Measurements from ENCODE around the gene SERPING1.

The SERPING1 gene

GRCh38 chr11:57596266-57596885 lies 1.1 kb upstream of the SERPING1 start:
- Histone ChIP-seq H3K4me3 (no peak overlapping the region), H3K36me3 (no peaks in the 10 kb centered on the region), H3K4me2 (no peak overlapping the region), H3K9ac (no peak overlapping the region), H3K9me3 (no peaks in the 10 kb centered on the region), H4K20me1 (no peaks in the 10 kb centered on the region), H3K27me3 (peaks cover 12% of the 10 kb centered on the region; the same call in 1 of the 2 replicates), H3K4me1 (peaks cover 7% of the 10 kb centered on the region), H3K27ac (no peak overlapping the region)
- no peak for TF ChIP-seq Cebpa-rat (IDR thresholded peaks at IDR 0.05)

DNA sequence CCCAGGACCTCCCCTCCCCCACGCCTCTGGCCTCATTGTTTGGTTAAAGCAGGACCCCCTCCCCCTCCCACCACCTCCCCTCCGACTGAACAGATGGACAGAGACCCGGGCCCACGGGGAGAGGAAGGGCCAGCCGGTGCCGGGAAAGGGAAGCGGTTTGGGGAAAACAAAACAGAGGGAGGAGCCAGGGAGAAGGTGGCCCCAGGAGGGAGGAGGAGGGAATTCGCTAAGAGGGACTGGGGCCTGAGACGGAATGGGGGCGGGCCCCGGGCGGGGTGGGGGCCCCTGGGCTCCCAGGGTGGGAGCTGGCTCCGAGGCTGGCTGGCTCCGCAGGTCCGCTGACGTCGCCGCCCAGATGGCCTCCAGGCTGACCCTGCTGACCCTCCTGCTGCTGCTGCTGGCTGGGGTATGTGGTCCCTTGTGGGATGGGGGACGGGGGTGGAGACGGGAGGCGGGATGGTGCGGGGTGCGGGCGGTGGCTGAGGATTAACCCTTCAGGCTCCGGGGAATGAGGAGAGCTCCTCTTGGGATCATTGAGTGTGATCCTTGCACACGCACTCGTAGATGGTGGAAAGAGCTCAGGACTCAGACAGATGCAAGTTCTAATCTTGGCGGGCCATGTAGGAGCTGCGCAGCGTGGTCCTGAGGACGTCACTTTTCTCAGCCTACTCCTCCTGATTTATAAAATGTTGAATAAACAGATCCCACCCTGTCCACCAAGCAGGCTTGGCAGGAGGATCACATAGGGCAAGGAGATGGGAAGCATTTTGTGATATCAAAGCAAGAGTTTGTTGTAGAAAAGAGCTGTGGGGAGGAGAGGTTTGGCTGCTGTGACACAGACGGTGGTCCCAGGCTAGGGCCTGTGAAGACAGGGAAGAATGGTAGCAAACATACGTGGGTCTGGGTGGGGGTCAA lies 688 bp downstream of the SERPING1 start:
- Histone ChIP-seq H3K36me3 (no peaks in the 10 kb centered on the region), H3K4me1 (peaks cover 7% of the 10 kb centered on the region), H3K27ac (peak overlapping the region; percentile 35; the same call in 1 of the 2 replicates), H3K9ac (peak overlapping the region; percentile 45; the same call in 1 of the 2 replicates), H4K20me1 (no peaks in the 10 kb centered on the region), H3K4me2 (peak overlapping the region; percentile 78), H3K27me3 (peaks cover 12% of the 10 kb centered on the region; the same call in 1 of the 2 replicates), H3K9me3 (no peaks in the 10 kb centered on the region), H3K4me3 (peak overlapping the region; percentile 58)
- no peak for TF ChIP-seq Cebpa-rat (IDR thresholded peaks at IDR 0.05)

- H3K4me1 ChIP-seq = peaks cover 13% of the 10 kb centered on the region
- H3K36me3 ChIP-seq = no peaks in the 10 kb centered on the region
- TF ChIP-seq Cebpa-rat (IDR thresholded peaks at IDR 0.05) = no peak
- H3K4me3 ChIP-seq = no peak overlapping the region
- H3K9me3 ChIP-seq = no peaks in the 10 kb centered on the region
- no peak overlapping the region for H3K9ac ChIP-seq
- peak overlapping the region; percentile 78 for H3K4me2 ChIP-seq
- no peak overlapping the region for H3K27ac ChIP-seq
- no peaks in the 10 kb centered on the region for H4K20me1 ChIP-seq
- H3K27me3 ChIP-seq = peaks cover 12% of the 10 kb centered on the region; the same call in 1 of the 2 replicates
Measured at GRCh38 chr11:57598831-57599155, 1.3 kb downstream of the SERPING1 start.

DNA sequence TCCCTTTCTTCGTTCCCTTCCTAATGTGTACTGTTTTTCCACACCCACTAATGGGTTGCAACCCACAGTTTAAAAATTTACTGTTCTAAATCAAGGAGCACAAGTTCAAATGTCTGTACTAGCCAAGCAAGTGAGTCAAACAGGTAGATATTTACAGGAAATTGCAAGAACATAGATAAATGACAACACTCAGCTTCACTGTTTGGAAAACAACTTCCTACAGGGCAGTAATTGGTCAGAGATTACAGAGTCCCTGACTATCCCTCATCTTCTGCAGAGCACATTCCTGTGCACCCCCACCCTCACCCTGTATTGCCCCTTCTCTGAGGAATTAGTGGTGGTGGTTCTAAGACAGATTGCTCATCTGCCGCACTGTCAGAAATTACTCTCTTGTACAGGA lies 1.9 kb downstream of the SERPING1 start:
- no peaks in the 10 kb centered on the region for H4K20me1 ChIP-seq
- H3K9ac ChIP-seq = no peak overlapping the region
- H3K27ac ChIP-seq = no peak overlapping the region
- no peak overlapping the region for H3K4me3 ChIP-seq
- no peaks in the 10 kb centered on the region for H3K36me3 ChIP-seq
- H3K4me1 ChIP-seq = peaks cover 19% of the 10 kb centered on the region
- no peak for TF ChIP-seq Cebpa-rat (IDR thresholded peaks at IDR 0.05)
- H3K4me2 ChIP-seq = 0 out of 2 replicates have a peak overlapping the region, but pooled peaks have one; percentile 78
- H3K27me3 ChIP-seq = peaks cover 12% of the 10 kb centered on the region; the same call in 1 of the 2 replicates
- no peaks in the 10 kb centered on the region for H3K9me3 ChIP-seq

DNA sequence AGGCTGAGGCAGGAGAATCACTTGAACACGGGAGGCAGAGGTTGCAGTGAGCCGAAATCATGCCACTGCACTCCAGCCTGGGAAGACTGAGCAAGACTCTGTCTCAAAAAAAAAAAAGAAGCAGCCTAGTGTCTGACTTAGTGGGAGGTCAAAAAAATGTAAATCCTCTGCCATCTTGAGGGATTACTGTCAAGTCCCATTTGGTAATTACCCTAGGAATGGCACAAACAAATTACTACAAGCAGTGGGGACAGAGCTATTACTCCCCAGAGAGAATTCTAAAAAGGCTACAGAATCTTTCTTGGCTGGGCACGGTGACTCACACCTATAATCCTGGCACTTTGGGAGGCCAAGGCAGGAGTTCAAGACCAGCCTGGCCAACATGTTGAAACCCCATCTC lies 3.8 kb downstream of the SERPING1 start:
- H3K9me3 ChIP-seq = no peaks in the 10 kb centered on the region
- H3K4me1 ChIP-seq = peaks cover 29% of the 10 kb centered on the region
- no peaks in the 10 kb centered on the region for H3K36me3 ChIP-seq
- H3K9ac ChIP-seq = no peak overlapping the region
- no peak overlapping the region for H3K27ac ChIP-seq
- no peaks in the 10 kb centered on the region for H4K20me1 ChIP-seq
- no peak for TF ChIP-seq Cebpa-rat (IDR thresholded peaks at IDR 0.05)
- no peak overlapping the region for H3K4me3 ChIP-seq
- peaks cover 12% of the 10 kb centered on the region for H3K27me3 ChIP-seq
- H3K4me2 ChIP-seq = no peak overlapping the region

DNA sequence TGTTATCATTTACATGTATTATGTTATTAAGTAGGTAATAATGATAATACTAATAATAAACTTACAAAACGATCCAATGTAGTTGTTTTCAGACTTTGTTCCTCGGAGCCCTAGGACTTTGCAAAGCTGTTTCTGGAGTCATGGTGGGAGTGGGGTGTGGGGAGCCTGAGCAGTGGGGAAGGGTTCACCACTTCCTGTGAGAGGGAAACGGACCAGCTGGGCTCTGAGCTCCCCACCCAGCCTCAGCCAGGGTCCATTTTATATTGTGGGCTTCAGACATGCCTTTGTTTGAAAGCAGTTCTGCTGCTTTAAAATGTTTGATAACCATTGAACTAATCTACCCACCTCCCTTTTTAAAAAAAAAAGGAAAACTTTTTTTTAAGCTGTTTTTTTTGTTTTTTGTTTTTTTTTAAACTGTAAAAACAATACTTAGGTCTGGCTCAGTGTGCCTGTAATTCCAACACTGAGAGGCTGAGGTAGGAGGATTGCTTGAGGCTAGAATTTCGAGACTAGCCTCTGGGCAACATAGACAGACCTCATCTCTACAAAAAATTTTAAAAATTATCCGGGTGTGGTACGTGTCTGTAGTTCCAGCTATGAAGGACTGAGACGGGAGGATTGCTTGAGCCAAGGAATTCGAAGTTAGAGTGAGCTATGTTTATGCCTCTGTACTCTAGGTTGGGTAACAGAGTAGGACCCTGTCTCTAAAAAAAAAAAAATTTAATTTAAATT lies 7.0 kb downstream of the SERPING1 start:
- TF ChIP-seq Cebpa-rat (IDR thresholded peaks at IDR 0.05) = no peak
- Histone ChIP-seq H3K27me3 (no peaks in the 10 kb centered on the region; the same call in 1 of the 2 replicates), H4K20me1 (no peaks in the 10 kb centered on the region), H3K27ac (peak overlapping the region; percentile 62), H3K4me1 (peaks cover 22% of the 10 kb centered on the region), H3K4me3 (no peak overlapping the region), H3K9me3 (no peaks in the 10 kb centered on the region), H3K9ac (peak overlapping the region; percentile 29; the same call in 1 of the 2 replicates), H3K36me3 (no peaks in the 10 kb centered on the region), H3K4me2 (peak overlapping the region; percentile 72)

DNA sequence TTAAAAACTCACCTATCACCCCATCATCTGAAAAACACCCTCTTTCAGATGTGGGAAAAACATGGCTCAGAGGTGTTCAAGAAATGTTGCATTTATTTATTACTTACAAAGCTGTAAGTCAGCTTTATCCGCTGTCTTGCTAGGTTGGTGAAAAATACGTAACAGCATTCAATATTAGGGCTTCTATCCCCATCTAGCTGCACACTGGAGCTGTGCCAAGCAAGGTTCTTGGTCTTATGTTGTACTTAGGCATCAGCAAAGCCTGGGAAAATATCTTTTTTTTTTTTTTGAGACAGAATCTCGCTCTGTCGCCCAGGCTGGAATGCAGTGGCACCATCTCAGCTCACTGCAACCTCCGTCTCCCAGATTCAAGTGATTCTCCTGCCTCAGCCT lies 7.5 kb downstream of the SERPING1 start:
- peak overlapping the region; percentile 72 for H3K4me2 ChIP-seq
- no peak for TF ChIP-seq Cebpa-rat (IDR thresholded peaks at IDR 0.05)
- no peak overlapping the region for H3K9ac ChIP-seq

GRCh38 chr11:57610170-57610569 lies 12.7 kb downstream of the SERPING1 start:
- TF ChIP-seq Cebpa-rat (IDR thresholded peaks at IDR 0.05) = no peak
- no peak overlapping the region for H3K4me3 ChIP-seq
- no peak overlapping the region for H3K27ac ChIP-seq
- no peaks in the 10 kb centered on the region for H3K9me3 ChIP-seq
- H3K4me1 ChIP-seq = peaks cover 8% of the 10 kb centered on the region
- H3K27me3 ChIP-seq = no peaks in the 10 kb centered on the region; the same call in 1 of the 2 replicates
- no peak overlapping the region for H3K9ac ChIP-seq
- no peaks in the 10 kb centered on the region for H4K20me1 ChIP-seq
- no peak overlapping the region for H3K4me2 ChIP-seq
- no peaks in the 10 kb centered on the region for H3K36me3 ChIP-seq

More for the DNA sequence above, 7.5 kb downstream of the SERPING1 start:
- H3K4me1 ChIP-seq = peaks cover 22% of the 10 kb centered on the region
- no peaks in the 10 kb centered on the region for H3K36me3 ChIP-seq
- H3K27me3 ChIP-seq = no peaks in the 10 kb centered on the region; the same call in 1 of the 2 replicates
- no peaks in the 10 kb centered on the region for H4K20me1 ChIP-seq
- no peak overlapping the region for H3K4me3 ChIP-seq
- H3K27ac ChIP-seq = peak overlapping the region; percentile 62
- H3K9me3 ChIP-seq = no peaks in the 10 kb centered on the region

DNA sequence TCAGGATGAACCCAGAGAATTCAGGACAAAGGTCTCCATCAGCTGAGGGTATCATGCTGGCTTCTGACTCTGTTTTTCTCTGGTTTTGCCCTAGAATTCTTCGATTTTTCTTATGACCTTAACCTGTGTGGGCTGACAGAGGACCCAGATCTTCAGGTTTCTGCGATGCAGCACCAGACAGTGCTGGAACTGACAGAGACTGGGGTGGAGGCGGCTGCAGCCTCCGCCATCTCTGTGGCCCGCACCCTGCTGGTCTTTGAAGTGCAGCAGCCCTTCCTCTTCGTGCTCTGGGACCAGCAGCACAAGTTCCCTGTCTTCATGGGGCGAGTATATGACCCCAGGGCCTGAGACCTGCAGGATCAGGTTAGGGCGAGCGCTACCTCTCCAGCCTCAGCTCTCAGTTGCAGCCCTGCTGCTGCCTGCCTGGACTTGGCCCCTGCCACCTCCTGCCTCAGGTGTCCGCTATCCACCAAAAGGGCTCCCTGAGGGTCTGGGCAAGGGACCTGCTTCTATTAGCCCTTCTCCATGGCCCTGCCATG lies 16.8 kb downstream of the SERPING1 start:
- Histone ChIP-seq H3K4me1 (peaks cover 6% of the 10 kb centered on the region; the same call in 1 of the 2 replicates), H3K27ac (no peak overlapping the region), H3K4me2 (no peak overlapping the region), H3K36me3 (no peaks in the 10 kb centered on the region), H3K4me3 (no peak overlapping the region), H3K9ac (no peak overlapping the region), H3K9me3 (peaks cover 17% of the 10 kb centered on the region), H4K20me1 (no peaks in the 10 kb centered on the region), H3K27me3 (no peaks in the 10 kb centered on the region)
- TF ChIP-seq Cebpa-rat (IDR thresholded peaks at IDR 0.05) = no peak

All from BLaER1 (cell line).